K562 (cell line): ENCODE measurements around the gene BAHD1. TPM values are rescaled to one million over a fixed set of nuclear protein-coding genes. Genes with fewer than 3 reads are reported as not detected.

ENCODE experiments used
- BRCA1 ChIP-seq, 2 experiments: fragments of 450-650 bp in 1 of 2; sonication (generic) in 1 of 2; formaldehyde crosslinking in 1 of 2; IDR thresholded peaks; 2 replicates each; pipeline versions ENCODE4 v1.5.0 to v1.6.1; 2017 to 2020; ENCODE audit warnings: mild to moderate bottlenecking in 1 of 2, missing genetic modification reagents in 1 of 2
- LCOR ChIP-seq: sonication (generic); formaldehyde crosslinking; IDR thresholded peaks from 2 replicates; pipeline ENCODE4 v1.8.0; 2022; ENCODE audit warnings: mild to moderate bottlenecking, missing genetic modification reagents
- SMARCA4 ChIP-seq: fragments of 450-650 bp; IDR thresholded peaks from 2 replicates; pipeline ENCODE4 v1.6.1; 2016
- SNAPC5 ChIP-seq: fragments of 250-450 bp; sonication (Bioruptor Pico); IDR thresholded peaks from 2 replicates; pipeline ENCODE4 v1.8.0; 2021; ENCODE audit warnings: moderate library complexity, mild to moderate bottlenecking, inconsistent platforms
- TAF1 ChIP-seq: IDR thresholded peaks from 2 replicates; pipeline ENCODE4 v1.6.1; 2011; ENCODE audit warnings: mild to moderate bottlenecking, low read length, moderate library complexity; ENCODE audit not compliant: insufficient read depth, control insufficient read depth, severe bottlenecking; ENCODE audit errors: extremely low read depth
- ZFP30 ChIP-seq: fragments of 250-450 bp; sonication (Bioruptor Pico); IDR thresholded peaks from 2 replicates; pipeline ENCODE4 v1.8.0; 2022; ENCODE audit warnings: moderate library complexity, mild to moderate bottlenecking, inconsistent platforms, borderline replicate concordance
- ZFX ChIP-seq: sonication (generic); formaldehyde crosslinking; IDR thresholded peaks from 2 replicates; pipeline ENCODE4 v1.8.0; 2022; ENCODE audit warnings: mild to moderate bottlenecking, missing genetic modification reagents, moderate library complexity
- ZNF121 ChIP-seq: sonication (generic); formaldehyde crosslinking; conservative IDR thresholded peaks from 2 replicates; pipeline ENCODE4 v1.8.0; 2022; ENCODE audit warnings: missing genetic modification reagents
- ZNF76 ChIP-seq: fragments of 250-450 bp; sonication (Bioruptor Pico); IDR thresholded peaks from 2 replicates; pipeline ENCODE4 v1.4.0; 2020; ENCODE audit warnings: mild to moderate bottlenecking, moderate library complexity, borderline replicate concordance
- polyA plus RNA-seq, 8 experiments: library from polyadenylated mRNA; depleted of rRNA in 4 of 8; stranded (reverse) in 5 of 8; unstranded in 3 of 8; fragments of >200 nt; fragmentation: Nextera tagmentation in 2 of 8; fragmentation: Illumina TruSeq in 1 of 8; extraction: Ambion mirVana in 2 of 8; extraction: Trizol in 1 of 8; gene quantifications; 2 replicates each; pipeline versions ENCODE4 v1.2.1 to v1.2.3, GENCODE V29; 2011 to 2014; ENCODE audit warnings: inconsistent platforms in 1 of 8, missing spikeins in 1 of 8
- total RNA-seq, 7 experiments: library from RNA; depleted of rRNA in 6 of 7; stranded (reverse); fragments of >200 nt in 6 of 7; fragmentation: Illumina TruSeq in 2 of 7; extraction: Trizol in 2 of 7; gene quantifications; 2 replicates each; pipeline versions ENCODE4 v1.2.1 to v1.2.3, GENCODE V29; 2011 to 2021; ENCODE audit warnings: low replicate concordance in 1 of 7
- TF ChIP-seq, protein P1 (sequence below): fragments of 450-650 bp; IDR thresholded peaks from 2 replicates; pipeline ENCODE4 v1.6.1; 2016; ENCODE audit warnings: mild to moderate bottlenecking, moderate library complexity
- TF ChIP-seq, protein P2 (sequence below): fragments of 150-350 bp; IDR thresholded peaks from 2 replicates; pipeline ENCODE4 v1.6.1; 2014; ENCODE audit warnings: low read depth, mild to moderate bottlenecking, low read length, borderline replicate concordance

The BAHD1 gene
- total and polyA plus RNA-seq, 9 of the 15 experiments (the other 6 are each of a cell fraction or from before 2014, with no cell fraction given): 0.55 to 38.5 (median 11.5) TPM

GRCh38 chr15:40441565-40442531, 1.1 kb downstream of the BAHD1 start (continued):
- TF ChIP-seq, protein P1, sequence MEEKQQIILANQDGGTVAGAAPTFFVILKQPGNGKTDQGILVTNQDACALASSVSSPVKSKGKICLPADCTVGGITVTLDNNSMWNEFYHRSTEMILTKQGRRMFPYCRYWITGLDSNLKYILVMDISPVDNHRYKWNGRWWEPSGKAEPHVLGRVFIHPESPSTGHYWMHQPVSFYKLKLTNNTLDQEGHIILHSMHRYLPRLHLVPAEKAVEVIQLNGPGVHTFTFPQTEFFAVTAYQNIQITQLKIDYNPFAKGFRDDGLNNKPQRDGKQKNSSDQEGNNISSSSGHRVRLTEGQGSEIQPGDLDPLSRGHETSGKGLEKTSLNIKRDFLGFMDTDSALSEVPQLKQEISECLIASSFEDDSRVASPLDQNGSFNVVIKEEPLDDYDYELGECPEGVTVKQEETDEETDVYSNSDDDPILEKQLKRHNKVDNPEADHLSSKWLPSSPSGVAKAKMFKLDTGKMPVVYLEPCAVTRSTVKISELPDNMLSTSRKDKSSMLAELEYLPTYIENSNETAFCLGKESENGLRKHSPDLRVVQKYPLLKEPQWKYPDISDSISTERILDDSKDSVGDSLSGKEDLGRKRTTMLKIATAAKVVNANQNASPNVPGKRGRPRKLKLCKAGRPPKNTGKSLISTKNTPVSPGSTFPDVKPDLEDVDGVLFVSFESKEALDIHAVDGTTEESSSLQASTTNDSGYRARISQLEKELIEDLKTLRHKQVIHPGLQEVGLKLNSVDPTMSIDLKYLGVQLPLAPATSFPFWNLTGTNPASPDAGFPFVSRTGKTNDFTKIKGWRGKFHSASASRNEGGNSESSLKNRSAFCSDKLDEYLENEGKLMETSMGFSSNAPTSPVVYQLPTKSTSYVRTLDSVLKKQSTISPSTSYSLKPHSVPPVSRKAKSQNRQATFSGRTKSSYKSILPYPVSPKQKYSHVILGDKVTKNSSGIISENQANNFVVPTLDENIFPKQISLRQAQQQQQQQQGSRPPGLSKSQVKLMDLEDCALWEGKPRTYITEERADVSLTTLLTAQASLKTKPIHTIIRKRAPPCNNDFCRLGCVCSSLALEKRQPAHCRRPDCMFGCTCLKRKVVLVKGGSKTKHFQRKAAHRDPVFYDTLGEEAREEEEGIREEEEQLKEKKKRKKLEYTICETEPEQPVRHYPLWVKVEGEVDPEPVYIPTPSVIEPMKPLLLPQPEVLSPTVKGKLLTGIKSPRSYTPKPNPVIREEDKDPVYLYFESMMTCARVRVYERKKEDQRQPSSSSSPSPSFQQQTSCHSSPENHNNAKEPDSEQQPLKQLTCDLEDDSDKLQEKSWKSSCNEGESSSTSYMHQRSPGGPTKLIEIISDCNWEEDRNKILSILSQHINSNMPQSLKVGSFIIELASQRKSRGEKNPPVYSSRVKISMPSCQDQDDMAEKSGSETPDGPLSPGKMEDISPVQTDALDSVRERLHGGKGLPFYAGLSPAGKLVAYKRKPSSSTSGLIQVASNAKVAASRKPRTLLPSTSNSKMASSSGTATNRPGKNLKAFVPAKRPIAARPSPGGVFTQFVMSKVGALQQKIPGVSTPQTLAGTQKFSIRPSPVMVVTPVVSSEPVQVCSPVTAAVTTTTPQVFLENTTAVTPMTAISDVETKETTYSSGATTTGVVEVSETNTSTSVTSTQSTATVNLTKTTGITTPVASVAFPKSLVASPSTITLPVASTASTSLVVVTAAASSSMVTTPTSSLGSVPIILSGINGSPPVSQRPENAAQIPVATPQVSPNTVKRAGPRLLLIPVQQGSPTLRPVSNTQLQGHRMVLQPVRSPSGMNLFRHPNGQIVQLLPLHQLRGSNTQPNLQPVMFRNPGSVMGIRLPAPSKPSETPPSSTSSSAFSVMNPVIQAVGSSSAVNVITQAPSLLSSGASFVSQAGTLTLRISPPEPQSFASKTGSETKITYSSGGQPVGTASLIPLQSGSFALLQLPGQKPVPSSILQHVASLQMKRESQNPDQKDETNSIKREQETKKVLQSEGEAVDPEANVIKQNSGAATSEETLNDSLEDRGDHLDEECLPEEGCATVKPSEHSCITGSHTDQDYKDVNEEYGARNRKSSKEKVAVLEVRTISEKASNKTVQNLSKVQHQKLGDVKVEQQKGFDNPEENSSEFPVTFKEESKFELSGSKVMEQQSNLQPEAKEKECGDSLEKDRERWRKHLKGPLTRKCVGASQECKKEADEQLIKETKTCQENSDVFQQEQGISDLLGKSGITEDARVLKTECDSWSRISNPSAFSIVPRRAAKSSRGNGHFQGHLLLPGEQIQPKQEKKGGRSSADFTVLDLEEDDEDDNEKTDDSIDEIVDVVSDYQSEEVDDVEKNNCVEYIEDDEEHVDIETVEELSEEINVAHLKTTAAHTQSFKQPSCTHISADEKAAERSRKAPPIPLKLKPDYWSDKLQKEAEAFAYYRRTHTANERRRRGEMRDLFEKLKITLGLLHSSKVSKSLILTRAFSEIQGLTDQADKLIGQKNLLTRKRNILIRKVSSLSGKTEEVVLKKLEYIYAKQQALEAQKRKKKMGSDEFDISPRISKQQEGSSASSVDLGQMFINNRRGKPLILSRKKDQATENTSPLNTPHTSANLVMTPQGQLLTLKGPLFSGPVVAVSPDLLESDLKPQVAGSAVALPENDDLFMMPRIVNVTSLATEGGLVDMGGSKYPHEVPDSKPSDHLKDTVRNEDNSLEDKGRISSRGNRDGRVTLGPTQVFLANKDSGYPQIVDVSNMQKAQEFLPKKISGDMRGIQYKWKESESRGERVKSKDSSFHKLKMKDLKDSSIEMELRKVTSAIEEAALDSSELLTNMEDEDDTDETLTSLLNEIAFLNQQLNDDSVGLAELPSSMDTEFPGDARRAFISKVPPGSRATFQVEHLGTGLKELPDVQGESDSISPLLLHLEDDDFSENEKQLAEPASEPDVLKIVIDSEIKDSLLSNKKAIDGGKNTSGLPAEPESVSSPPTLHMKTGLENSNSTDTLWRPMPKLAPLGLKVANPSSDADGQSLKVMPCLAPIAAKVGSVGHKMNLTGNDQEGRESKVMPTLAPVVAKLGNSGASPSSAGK: no peak
- TF ChIP-seq SNAPC5 (no peak), BRCA1 (IDR thresholded peaks at IDR 0.05) (no peak), BRCA1 (CRISPR knock-in tag; IDR thresholded peaks at IDR 0.05) (no peak), TAF1 (peak; percentile 10), ZNF121 (CRISPR knock-in tag) (no peak), ZFX (CRISPR knock-in tag) (peak; percentile 43), ZFP30 (CRISPR knock-in tag) (no peak), LCOR (CRISPR knock-in tag) (no peak), ZNF76 (CRISPR knock-in tag) (no peak), SMARCA4 (no peak)
- TF ChIP-seq, protein P2, sequence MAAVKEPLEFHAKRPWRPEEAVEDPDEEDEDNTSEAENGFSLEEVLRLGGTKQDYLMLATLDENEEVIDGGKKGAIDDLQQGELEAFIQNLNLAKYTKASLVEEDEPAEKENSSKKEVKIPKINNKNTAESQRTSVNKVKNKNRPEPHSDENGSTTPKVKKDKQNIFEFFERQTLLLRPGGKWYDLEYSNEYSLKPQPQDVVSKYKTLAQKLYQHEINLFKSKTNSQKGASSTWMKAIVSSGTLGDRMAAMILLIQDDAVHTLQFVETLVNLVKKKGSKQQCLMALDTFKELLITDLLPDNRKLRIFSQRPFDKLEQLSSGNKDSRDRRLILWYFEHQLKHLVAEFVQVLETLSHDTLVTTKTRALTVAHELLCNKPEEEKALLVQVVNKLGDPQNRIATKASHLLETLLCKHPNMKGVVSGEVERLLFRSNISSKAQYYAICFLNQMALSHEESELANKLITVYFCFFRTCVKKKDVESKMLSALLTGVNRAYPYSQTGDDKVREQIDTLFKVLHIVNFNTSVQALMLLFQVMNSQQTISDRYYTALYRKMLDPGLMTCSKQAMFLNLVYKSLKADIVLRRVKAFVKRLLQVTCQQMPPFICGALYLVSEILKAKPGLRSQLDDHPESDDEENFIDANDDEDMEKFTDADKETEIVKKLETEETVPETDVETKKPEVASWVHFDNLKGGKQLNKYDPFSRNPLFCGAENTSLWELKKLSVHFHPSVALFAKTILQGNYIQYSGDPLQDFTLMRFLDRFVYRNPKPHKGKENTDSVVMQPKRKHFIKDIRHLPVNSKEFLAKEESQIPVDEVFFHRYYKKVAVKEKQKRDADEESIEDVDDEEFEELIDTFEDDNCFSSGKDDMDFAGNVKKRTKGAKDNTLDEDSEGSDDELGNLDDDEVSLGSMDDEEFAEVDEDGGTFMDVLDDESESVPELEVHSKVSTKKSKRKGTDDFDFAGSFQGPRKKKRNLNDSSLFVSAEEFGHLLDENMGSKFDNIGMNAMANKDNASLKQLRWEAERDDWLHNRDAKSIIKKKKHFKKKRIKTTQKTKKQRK: no peak
